NT2/D1 (cell line): ENCODE measurements around the gene DYNLT2B.

ENCODE experiments used
- DNase-seq: peaks from one replicate; pipeline ENCODE4 v3.0.0-alpha.2; 2011; ENCODE audit warnings: low read depth, low spot score
- H3K27me3 ChIP-seq: 2 replicates; pipeline ENCODE4 v1.6.0; 2011; ENCODE audit warnings: mild to moderate bottlenecking; ENCODE audit not compliant: insufficient read length, insufficient read depth
- H3K36me3 ChIP-seq: 2 replicates; pipeline ENCODE4 v1.6.1; 2011; ENCODE audit warnings: mild to moderate bottlenecking, low read length, mixed read lengths; ENCODE audit not compliant: insufficient read depth, insufficient read length
- H3K4me1 ChIP-seq: 2 replicates; pipeline ENCODE4 v1.5.1; 2011; ENCODE audit not compliant: insufficient read depth, insufficient read length
- H3K4me3 ChIP-seq: 2 replicates; pipeline ENCODE4 v1.5.1; 2011; ENCODE audit warnings: low read depth; ENCODE audit not compliant: insufficient read length
- H3K9ac ChIP-seq: 2 replicates; pipeline ENCODE4 v1.6.0; 2011; ENCODE audit warnings: low read depth; ENCODE audit not compliant: insufficient read length
- H3K9me3 ChIP-seq: 2 replicates; pipeline ENCODE4 v1.5.1; 2011; ENCODE audit warnings: mild to moderate bottlenecking, low read length; ENCODE audit not compliant: insufficient read depth
- SUZ12 ChIP-seq: IDR thresholded peaks from 2 replicates; pipeline ENCODE4 v1.6.1; 2011; ENCODE audit not compliant: insufficient read length, insufficient read depth; ENCODE audit errors: extremely low read depth
- YY1 ChIP-seq: IDR thresholded peaks from 2 replicates; pipeline ENCODE4 v1.6.1; 2011; ENCODE audit not compliant: insufficient read length, insufficient read depth
- ZNF274 ChIP-seq: IDR thresholded peaks from 2 replicates; pipeline ENCODE4 v1.6.1; 2011; ENCODE audit warnings: mild to moderate bottlenecking, low read depth, low read length

DYNLT2B gene

GRCh38 chr3:196272826-196273225, 45.2 kb downstream of the DYNLT2B start:
- H3K9me3 ChIP-seq = peaks cover 16% of the 10 kb centered on the region; the same call in 1 of the 2 replicates
- no peak for DNase-seq
- no peaks in the 10 kb centered on the region for H3K27me3 ChIP-seq
- peaks cover 6% of the 10 kb centered on the region for H3K4me1 ChIP-seq
- H3K4me3 ChIP-seq = no peak overlapping the region
- H3K36me3 ChIP-seq = peaks cover 47% of the 10 kb centered on the region
- TF ChIP-seq YY1 = no peak
- TF ChIP-seq ZNF274 = no peak
- TF ChIP-seq SUZ12 = no peak
- no peak overlapping the region for H3K9ac ChIP-seq

GRCh38 chr3:196270499-196270898, 47.5 kb downstream of the DYNLT2B start:
- H3K36me3 ChIP-seq = peaks cover 57% of the 10 kb centered on the region

GRCh38 chr3:196268284-196269163, 49.5 kb downstream of the DYNLT2B start:
- H3K27me3 ChIP-seq = no peaks in the 10 kb centered on the region
- no peak overlapping the region for H3K4me3 ChIP-seq
- H3K4me1 ChIP-seq = peaks cover 6% of the 10 kb centered on the region
- no peak overlapping the region for H3K9ac ChIP-seq
- TF ChIP-seq ZNF274 (no peak), SUZ12 (no peak), YY1 (no peak)
- H3K9me3 ChIP-seq = peaks cover 9% of the 10 kb centered on the region; the same call in 1 of the 2 replicates
- peak; percentile 65 for DNase-seq
- peaks cover 54% of the 10 kb centered on the region for H3K36me3 ChIP-seq

More at GRCh38 chr3:196270499-196270898, 47.5 kb downstream of the DYNLT2B start:
- DNase-seq = no peak
- Histone ChIP-seq H3K27me3 (no peaks in the 10 kb centered on the region), H3K9ac (no peak overlapping the region), H3K9me3 (peaks cover 16% of the 10 kb centered on the region; the same call in 1 of the 2 replicates), H3K4me3 (no peak overlapping the region), H3K4me1 (peaks cover 6% of the 10 kb centered on the region)
- TF ChIP-seq SUZ12 = no peak
- TF ChIP-seq ZNF274 = no peak
- TF ChIP-seq YY1 = no peak

- Histone ChIP-seq H3K27me3 (no peaks in the 10 kb centered on the region), H3K4me3 (no peak overlapping the region), H3K9ac (no peak overlapping the region), H3K36me3 (peaks cover 31% of the 10 kb centered on the region), H3K9me3 (no peaks in the 10 kb centered on the region), H3K4me1 (no peaks in the 10 kb centered on the region)
- TF ChIP-seq SUZ12 (no peak), ZNF274 (no peak), YY1 (no peak)
- DNase-seq = no peak
Observed at GRCh38 chr3:196263819-196264218, 54.2 kb downstream of the DYNLT2B start.

GRCh38 chr3:196260784-196261183, 57.3 kb downstream of the DYNLT2B start:
- H3K27me3 ChIP-seq = no peaks in the 10 kb centered on the region
- no peak overlapping the region for H3K9ac ChIP-seq
- no peak overlapping the region for H3K4me3 ChIP-seq
- no peak for DNase-seq
- H3K9me3 ChIP-seq = no peaks in the 10 kb centered on the region
- peaks cover 27% of the 10 kb centered on the region for H3K36me3 ChIP-seq
- no peak for TF ChIP-seq YY1
- no peak for TF ChIP-seq ZNF274
- no peak for TF ChIP-seq SUZ12
- no peaks in the 10 kb centered on the region for H3K4me1 ChIP-seq

DNA sequence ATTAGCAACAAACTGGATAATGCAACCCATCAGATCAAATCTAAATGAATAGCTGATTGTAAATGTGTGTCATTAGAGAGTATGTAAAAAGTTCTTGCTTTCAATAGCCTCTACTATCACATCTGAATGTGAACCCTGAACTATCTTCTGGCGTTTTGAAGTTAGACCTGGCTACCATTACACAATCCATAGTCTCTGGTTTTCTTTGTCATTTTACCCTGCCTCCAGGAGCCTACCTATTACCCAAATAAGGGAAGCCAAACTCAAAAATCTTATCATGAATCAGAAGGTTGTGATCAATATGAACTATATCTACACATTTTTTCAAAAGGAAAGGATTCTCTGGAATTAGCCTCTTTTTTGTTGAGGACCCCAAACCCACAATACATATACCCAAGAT, 62.3 kb downstream of the DYNLT2B start:
- Histone ChIP-seq H3K9ac (no peak overlapping the region), H3K4me1 (no peaks in the 10 kb centered on the region), H3K4me3 (no peak overlapping the region), H3K9me3 (no peaks in the 10 kb centered on the region), H3K36me3 (peaks cover 42% of the 10 kb centered on the region), H3K27me3 (no peaks in the 10 kb centered on the region)
- no peak for TF ChIP-seq ZNF274
- TF ChIP-seq SUZ12 = no peak
- no peak for TF ChIP-seq YY1
- no peak for DNase-seq

DNA sequence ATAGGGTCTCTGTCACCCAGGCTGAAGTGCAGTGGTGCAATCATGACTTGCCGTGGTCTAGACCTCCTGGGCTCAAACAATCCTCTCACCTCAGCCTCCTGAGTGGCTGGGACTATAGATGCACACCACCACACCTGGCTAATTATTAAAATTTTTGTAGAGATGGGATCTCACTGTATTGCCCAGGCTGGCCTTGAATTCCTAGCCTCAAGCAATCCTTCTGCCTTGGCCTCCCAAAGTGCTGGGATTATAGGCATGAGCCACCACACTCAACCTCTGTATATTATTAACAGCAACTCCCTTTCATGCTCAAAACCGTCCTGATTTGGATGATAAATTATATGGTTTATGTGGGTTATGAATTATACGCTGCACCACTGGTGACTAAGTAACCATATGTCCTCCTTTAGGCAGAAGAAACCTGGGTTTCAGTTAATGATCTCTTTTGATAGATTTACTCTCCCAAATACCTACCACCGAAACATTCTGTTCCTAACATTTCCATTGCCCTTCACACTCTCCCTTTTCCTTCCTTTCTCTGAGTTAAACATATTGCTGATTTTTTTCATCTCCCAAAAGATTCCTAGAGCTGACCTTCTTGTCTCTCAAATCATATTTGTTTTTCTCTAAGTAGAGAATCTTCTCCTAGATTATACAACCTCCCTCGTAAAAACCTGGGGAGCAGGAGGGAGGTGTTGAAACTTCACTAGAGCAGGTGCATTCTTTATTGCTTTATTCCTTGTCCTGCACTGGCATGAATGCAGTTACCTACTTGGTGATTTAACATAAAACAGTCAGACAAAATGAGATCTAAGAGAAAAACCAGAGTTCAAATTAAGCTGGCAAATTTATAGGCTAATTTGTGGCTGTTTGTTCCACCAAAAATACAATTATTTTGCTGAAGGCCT, 63.4 kb downstream of the DYNLT2B start:
- Histone ChIP-seq H3K4me3 (no peak overlapping the region), H3K4me1 (no peaks in the 10 kb centered on the region), H3K27me3 (no peaks in the 10 kb centered on the region), H3K9ac (no peak overlapping the region), H3K36me3 (peaks cover 47% of the 10 kb centered on the region), H3K9me3 (no peaks in the 10 kb centered on the region)
- TF ChIP-seq ZNF274 (no peak), YY1 (no peak), SUZ12 (no peak)
- DNase-seq = no peak
